GM21526 (cell line): ENCODE measurements around the gene CCDC7.
"Not testable (repeated sequence)": the region's sequence is repeated elsewhere in the genome, so short reads cannot be mapped to it uniquely, and the experiment has no call there.

Source experiments
- ATAC-seq: cut with Tn5 transposase; IDR thresholded peaks from one replicate; pipeline ENCODE4 v1.9.1; 2021; ENCODE audit warnings: moderate library complexity; ENCODE audit not compliant: unreplicated experiment, low FRiP score

Gene CCDC7

DNA sequence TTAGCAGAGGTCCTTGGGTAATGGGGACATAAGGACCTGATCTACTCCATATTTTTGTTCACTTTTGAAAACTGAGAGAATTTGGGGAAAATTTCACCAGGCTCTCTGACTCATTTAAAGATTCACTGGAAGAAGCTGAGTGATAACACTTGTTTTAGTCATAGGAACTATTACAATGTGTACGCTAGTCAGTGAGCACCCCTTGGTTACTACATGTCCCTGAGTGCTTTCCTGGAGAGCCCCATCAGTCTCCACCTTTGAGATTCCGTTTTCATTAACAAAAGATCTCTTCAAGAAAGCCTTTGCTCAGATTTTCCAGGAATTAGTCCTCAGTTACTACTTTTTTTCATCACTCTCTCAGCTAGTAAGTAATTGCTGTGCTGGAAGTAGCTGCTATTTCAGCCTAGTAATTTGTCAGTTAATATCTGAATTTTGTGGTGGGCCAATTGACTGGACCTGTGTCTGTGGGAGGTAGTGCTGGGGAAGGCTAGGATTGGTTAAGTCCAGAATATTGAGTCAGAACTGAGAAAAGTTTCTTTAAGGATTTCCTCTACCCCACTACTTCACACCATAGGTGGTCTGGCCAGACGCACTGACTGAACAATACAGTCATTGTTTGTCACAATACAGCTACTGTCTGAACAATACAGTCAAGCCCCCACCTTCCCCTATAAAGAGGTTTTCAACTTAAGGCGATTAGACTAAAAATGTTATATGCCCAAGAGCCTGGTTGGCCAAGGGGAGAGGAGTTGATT lies 235.0 kb downstream of the CCDC7 start:
- ATAC-seq, result no peak

- ATAC-seq, result no peak
Measured at GRCh38 chr10:32684291-32684690, 238.4 kb downstream of the CCDC7 start.

- no peak for ATAC-seq
Measured at GRCh38 chr10:32687116-32687515, 241.2 kb downstream of the CCDC7 start.

- ATAC-seq, result no peak
Measured at GRCh38 chr10:32687546-32687945, 241.6 kb downstream of the CCDC7 start.

DNA sequence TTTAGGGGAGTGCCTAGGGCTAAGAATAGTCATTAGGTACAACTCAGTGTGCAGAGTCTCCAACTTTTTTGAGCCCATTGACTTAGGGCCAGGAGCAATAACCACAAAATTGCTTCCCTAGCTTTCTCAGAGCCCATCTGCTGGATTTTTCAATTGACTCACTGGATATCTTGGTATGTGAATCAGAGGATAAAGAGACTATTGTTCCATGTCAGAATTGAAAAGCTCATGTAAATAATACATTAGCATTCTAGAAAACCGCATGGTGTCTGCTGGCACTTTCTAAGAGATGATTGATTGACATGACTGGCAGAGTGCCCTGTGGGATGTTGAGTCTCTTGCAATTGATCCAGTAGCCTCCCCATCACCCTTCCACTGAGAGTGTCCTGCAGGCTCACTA lies 246.2 kb downstream of the CCDC7 start:
- ATAC-seq, result no peak

- no peak for ATAC-seq
Measured at GRCh38 chr10:32693441-32693979, 247.6 kb downstream of the CCDC7 start.

DNA sequence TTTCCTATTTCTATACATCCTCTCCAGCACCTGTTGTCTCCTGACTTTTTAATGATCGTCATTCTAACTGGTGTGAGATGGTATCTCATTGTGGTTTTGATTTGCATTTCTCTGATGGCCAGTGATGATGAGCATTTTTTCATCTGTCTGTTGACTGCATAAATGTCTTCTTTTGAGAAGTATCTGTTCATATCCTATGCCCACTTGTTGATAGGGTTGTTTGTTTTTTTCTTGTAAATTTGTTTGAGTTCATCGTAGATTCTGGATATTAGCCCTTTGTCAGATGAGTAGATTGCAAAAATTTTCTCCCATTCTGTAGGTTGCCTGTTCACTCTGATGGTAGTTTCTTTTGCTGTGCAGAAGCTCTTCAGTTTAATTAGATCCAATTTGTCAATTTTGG lies 253.7 kb downstream of the CCDC7 start:
- not testable (repeated sequence) for ATAC-seq

DNA sequence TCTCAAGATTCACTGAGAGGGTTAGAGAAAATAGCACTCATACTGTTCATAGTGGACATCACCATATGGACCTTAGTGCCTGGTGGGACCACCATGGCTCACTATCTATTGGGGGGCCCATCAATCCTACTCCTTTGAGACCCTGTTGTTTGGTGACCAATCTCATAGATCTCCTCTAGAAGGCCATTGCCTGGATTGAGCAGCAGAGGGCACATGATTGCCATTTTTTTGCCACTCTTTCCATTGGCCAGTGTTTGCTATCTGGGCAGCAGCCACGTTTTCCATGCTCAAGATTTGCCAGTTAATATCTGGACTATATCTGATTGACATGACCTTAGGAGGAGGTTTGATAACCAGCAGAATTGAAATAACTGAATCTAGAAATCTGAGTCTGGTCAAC lies 267.6 kb downstream of the CCDC7 start:
- ATAC-seq, result no peak

DNA sequence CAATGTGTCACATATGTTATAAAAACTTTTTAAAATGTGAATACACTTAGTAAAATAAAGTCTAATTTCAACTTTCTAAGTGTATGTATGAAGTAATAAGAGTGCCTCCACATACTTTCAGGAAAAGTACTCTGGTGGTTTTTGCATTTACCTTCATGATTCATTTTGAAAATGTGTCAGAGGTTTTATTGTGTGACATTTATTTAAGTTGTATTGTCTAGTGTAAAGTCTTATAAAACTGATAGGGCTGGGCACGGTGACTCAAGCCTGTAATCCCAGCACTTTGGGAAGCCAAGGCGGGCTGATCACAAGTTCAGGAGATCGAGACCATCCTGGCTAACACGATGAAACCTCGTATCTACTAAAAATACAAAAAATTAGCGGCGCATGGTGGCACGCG lies 285.6 kb downstream of the CCDC7 start:
- no peak for ATAC-seq

DNA sequence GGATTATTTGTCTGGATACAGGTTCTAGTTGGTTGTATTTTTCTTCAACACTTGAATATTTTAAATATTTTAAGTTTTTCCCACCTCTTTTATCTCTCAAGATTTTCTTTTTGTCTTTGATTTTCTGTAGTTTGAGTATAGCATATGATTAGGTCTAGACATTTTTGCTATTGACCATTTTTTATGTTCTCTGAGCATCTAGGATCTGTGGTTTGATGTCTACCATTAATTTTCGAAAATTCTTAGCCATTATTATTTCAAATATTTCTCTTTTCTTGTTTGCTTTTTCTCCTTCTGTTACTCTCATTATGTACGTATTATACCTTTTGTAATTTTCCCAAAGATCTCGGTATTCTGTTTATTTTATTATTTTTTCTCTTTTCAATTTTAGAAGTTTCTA lies 293.0 kb downstream of the CCDC7 start:
- ATAC-seq, result no peak

DNA sequence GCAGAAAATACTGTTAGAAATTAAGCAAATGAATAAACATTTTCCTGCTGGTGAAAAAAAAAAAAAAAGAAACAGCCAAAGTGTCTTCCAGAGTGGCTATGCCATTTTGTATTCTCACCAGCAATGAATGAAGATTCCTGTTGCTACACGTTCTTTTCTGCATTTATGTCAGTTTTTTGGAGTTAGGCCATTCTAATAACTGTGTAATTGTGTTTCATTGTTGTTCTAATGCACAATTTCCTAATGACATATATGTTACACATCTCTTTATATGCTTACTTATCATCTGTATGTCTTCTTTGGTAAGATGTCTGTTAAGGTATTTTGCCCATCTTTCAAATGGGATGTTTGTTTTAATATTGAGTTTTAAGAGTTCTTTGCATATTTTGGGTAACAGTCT lies 298.4 kb downstream of the CCDC7 start:
- no peak for ATAC-seq

- ATAC-seq, result no peak
Measured at GRCh38 chr10:32746869-32747268, 300.9 kb downstream of the CCDC7 start.

GRCh38 chr10:32751582-32751981 lies 305.6 kb downstream of the CCDC7 start:
- ATAC-seq, result no peak

DNA sequence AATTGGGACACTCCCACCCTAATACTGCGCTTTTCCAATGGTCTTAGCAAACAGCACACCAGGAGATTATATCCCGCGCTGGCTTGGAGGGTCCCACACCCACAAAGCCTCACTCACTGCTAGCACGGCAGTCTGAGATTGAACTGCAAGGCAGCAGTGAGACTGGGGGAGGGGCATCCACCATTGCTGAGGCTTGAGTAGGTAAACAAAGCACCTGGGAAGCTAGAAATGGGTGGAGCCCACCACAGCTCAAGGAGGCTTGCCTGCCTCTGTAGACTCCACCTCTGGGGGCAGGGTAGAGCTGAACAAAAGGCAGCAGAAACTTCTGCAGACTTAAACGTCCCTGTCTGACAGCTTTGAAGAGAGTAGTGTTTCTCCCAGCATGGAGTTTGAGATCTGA lies 309.0 kb downstream of the CCDC7 start:
- not testable (repeated sequence) for ATAC-seq

DNA sequence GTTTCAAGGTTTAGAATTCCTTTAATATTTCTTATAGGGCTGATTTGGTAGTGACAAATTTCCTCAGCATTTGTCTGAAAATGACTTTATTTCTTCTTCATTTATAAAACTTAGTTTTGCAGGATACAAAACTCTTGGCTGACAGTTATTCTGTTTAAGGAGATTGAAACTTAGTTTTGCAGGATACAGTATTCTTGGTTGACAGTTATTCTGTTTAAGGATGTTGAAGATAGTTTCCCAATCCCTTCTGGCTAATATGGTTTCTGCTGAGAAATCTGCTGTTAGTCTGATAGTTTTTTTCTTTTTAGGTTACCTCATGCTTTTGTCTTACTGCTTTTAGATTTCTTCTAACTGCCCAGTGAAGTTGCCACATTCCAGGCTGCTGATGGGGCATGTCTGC lies 325.3 kb downstream of the CCDC7 start:
- ATAC-seq, result no peak

DNA sequence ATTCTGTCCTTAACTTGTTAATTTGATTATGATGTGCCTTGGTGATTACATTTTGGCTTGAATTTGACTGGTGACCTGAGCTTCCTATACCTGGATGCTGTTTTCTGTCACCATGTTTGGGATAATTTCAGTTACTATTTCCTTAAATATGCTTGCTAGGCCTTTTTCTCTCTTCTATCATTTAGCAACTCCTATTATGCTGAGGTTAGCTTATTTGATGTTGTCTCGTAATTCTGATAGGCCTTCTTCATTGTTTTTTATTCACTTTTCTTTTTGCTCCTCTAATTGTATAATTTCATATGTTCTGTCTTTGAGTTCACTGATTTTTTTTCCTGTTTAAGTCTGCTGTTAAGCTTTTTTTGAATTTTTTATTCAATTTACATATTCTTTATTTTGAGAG lies 327.2 kb downstream of the CCDC7 start:
- no peak for ATAC-seq

DNA sequence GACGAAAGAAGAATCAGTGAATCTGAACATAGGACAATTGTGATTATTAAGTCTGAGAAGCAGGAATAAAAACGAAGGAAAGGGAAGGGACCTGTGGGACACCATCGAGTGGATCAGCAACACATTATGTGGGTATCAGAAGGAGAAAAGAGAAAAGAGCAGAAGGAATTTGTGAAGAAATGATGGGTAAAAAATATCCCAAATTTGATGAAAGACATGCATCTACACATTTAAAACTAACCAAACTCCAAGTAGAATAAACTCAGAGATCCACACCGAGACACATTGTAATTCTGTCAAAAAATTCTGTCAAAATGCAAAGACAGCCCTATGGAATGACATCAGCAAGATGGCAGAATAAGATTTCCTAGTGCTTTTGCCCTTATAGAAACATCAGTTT lies 341.0 kb downstream of the CCDC7 start:
- ATAC-seq, result no peak

DNA sequence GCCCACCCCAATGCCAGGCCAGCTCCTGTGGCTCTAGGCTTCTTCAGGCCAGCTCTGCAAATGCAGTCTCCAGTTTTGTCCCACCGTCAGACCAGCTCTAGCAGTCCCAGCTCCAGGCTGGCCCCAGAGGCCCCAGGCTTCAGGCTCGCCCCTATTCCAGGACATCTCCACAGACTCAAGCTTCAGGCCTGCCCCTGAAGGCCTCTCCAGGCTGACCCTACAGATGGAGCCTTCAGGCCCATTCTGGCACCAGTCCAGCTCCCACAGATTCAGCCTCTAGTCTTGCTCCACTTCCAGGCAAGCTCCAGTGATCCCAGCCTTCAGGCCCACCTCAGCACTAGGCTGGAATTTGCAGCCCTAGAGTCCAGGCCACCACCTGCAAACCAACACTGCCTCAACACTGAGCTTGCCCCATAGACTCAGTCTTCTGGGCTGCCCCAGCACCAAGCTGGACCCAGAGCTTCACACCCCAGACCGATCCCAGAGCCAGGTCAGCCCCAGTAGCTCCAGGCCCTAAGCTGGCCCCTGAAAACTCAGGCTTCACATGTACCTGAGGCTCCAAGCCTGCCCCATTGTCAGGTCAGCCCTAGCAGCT lies 341.8 kb downstream of the CCDC7 start:
- ATAC-seq, result no peak

GRCh38 chr10:32788359-32788758 lies 342.4 kb downstream of the CCDC7 start:
- ATAC-seq, result no peak

DNA sequence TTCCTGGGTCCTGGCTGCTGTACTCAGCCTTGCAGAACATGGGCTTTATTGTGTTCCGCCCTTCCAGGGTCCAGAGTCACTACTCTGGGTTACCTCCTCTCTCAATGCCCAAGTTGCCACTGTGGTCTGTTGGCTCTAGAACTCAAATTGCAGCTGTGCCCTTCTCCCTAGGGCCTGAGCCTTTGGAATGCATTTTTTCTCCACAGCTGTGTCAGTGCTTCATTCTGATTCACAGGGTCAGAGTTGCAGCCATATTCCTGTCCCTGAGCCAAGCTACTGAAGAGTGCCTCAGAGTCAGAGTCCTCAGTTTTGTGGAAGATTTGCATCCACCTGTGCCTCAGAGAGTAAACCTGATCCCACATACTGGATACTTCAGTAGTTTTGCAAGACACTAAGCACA lies 344.5 kb downstream of the CCDC7 start:
- ATAC-seq, result no peak

DNA sequence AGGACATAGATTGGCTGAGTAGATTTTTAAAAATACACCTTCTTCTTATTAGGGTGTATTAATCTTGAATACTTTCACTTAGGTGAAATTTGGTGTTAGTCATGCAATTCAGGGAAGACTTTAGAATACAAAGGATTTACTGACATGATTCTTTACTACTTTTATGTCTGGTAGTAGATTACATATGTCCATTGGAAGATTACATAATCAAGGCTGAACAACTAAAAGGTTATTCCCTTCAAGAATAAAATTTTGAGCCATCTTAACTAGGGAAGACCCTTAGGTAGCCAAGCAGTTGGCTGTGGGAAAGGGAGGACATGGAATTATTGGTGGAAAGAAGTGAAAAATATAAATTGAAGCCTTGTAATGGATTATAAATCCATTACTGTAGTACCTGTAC lies 347.1 kb downstream of the CCDC7 start:
- no peak for ATAC-seq

- ATAC-seq, result no peak
Measured at GRCh38 chr10:32795598-32796183, 349.8 kb downstream of the CCDC7 start.
